GM18517 (cell line): Measurements from ENCODE around the gene ERVK3-1.
"Not testable (repeated sequence)": the region's sequence is repeated elsewhere in the genome, so short reads cannot be mapped to it uniquely, and the experiment has no call there.

Experiments
- ATAC-seq: cut with Tn5 transposase; IDR thresholded peaks from one replicate; pipeline ENCODE4 v1.9.1; 2021; ENCODE audit warnings: mild to moderate bottlenecking, moderate library complexity; ENCODE audit not compliant: unreplicated experiment

ERVK3-1 gene

DNA sequence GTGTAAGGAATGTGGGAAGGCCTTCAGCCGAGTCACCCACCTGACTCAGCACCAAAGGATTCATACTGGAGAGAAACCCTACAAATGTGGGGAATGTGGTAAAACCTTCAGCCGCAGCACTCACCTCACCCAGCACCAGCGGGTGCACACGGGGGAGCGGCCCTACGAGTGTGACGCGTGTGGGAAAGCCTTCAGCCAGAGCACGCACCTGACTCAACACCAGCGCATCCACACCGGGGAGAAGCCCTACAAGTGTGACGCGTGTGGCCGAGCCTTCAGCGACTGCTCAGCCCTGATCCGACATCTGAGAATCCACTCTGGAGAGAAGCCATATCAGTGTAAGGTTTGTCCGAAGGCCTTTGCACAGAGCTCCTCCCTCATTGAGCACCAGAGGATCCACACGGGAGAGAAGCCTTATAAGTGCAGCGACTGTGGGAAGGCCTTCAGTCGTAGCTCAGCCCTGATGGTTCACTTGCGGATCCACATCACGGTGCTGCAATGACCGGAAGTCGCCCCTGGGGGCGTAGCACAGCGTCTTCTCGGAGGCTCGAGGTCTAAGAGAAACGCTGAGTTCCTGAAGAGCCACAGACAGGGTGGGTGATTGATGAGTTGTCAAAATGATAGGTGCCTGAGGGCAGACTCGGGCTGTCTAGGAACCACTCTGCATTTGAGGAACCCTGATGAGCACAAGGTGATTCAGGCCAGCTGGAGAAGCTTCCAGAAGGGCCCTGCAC lies 33.8 kb downstream of the ERVK3-1 start:
- ATAC-seq = no peak

DNA sequence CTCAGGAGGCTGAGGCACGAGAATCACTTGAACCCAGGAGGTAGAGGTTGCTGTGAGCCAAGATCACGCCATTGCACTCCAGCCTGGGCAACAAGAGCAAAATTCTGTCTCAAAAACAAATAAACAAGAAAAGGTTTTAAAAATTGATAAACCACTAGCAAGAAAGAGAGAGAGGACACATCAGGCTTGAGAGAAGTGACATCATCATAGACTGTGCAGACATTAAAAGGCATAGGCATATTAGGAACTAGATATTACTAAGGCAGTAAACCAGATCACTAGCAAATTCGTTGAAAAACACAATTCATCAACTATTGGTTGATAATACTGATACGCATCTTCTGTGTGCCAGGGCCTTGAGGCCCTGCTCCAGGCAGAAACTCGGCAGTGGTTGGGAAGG lies 40.4 kb downstream of the ERVK3-1 start:
- ATAC-seq = no peak

DNA sequence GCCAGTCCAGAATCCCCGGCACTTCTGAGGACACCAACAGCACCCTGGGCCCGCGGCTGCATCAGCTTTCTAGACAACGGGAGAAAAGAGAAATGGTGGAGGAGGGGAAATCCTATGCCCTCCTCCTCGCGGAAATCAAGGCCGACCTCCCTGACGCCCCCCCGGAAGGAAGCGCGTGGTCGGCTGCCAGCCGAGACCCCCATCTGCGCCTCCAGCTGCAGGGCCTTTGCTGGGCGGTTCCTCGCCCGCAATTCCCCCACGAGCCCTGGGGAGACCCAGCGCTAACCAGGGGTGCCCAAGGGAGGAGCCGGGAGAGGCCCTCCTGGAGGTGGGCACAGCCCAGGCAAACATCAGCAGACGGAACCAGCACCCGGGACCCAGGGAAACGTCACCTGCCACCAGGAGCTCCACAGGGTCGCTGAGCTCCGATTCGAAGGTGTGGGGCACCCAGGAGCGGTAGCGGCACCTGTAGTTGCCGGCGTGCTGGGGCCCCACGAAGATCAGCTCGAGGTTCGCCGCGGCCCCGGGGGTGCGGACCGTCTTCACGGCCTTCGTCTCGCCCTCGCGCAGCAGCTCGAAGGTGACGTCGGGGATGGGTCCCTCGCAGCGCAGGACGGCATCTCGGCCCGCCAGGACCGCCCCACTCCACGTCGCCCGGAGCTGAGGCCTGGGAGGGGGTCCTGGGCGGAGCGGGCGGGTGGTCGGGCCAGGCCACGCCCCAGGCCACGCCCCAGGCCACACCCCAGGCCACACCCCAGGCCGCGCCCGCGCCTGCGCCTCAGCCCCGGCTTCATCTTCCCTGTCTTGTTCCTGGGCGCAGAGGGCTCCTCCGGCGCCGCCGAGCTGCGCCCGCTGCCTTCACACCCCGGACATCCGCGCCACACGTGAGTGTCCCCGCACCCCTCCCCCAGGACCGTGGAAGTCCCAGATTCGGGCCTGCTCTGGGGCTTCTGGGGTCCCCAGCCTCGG lies 42.1 kb downstream of the ERVK3-1 start:
- peak; percentile 81 for ATAC-seq

DNA sequence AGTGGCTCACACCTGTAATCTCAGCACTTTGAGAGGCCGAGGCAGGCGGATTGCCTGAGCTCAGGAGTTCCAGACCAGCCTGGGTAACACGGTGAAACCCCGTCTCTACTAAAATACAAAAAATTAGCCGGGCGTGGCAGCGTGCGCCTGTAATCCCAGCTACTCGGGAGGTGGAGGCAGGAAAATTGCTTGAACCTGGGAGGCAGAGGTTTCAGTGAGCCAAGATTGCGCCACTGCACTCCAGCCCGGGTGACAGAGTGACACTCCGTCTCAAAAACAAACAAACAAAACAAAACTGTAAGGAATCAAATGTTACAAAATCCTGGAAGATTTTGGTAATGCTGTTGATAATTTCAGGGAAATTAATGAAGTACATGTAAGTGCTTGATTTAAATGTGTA lies 42.9 kb downstream of the ERVK3-1 start:
- ATAC-seq = not testable (repeated sequence)

DNA sequence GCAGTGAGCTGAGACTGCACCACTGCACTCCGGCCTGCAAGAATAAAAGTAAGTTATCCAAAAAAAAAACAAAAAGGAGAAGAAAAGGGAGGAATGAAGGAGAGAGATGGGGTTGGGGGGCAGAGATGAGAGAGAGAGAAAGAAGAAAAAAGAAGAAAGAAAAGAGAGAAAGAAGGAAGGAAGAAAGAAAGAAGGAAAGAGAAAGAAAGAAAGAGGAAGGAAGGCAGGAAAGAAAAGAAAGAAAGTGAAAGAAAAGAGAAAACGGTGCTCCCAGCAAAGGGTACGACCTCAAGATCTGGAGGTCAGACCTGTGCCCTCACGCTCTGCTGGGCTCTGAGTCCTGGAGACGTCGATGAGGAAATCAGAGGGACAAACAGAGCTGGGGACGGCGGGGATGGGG lies 44.4 kb downstream of the ERVK3-1 start:
- no peak for ATAC-seq

DNA sequence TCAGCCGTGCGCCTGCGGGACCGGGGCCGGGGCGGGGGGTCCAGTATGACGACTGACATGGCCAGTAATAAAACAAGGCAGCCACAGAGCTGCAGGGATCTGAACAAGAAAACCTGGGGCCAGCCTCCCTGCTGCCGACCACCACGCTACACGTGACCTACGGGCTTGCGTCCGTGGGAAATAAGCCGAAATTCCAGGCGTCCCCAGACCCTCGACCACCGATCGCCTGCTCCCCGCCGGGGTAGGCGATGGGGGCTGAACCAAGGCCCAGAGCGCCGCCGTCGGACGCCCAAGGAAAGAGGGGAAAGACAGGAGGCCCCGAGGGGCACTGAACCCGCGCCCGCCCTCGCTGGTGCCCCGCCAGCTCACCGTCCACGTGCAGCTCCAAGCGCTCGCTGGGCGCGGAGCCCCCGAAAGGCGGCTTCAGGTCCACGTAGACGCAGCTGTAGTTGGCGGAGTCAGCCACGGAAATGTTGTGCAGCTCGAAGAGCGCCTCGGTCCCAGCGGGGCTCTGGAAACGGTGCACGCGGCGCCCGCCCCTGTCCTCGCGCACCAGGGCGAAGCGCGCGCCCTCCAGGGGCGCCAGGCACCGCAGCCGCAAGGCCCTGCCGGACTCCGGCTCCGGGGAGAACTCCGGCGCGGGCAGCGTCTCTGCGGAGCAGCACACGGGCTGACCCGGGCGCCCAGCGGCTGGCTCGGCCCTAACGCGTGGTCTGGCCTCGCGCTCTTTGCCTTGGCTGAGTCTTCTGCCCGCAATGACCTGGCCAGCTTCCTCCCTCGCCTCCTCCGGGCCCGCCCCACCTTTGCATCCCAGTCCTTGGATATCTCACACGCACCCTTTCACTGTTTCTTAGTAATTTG lies 45.1 kb downstream of the ERVK3-1 start:
- no peak for ATAC-seq

DNA sequence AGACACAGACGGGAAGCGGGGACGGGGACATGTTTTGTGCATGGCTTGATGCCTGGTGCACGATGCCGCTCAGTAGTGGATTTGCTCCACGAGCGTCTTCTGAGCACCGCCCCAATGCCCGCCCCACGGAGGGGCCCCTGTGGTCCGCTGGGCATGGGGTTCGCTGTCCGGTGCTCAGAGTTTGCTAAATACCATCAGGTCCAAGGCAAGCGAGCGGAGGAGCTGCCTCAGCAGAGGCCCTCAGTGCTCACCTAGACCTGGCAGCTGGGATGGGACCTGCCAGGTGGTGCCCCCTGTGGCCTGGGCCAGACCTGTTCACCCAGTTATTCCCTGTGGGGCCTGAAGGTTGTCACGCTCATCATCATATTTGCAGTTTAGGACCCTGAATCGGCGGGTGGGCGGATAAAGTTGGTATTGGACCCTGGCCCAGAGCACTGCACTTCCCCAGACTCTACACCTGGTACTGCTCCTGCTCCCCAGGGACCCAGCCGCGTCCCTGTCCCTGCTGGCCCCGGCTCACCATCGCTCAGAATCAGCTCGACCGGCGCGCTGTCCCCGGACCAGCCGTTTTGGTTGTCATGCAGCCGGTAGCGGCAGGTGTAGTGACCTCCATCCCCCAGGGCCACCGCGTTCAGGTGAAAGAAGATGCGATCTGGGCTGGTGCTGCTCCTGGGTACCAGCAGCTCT lies 45.8 kb downstream of the ERVK3-1 start:
- ATAC-seq = no peak

DNA sequence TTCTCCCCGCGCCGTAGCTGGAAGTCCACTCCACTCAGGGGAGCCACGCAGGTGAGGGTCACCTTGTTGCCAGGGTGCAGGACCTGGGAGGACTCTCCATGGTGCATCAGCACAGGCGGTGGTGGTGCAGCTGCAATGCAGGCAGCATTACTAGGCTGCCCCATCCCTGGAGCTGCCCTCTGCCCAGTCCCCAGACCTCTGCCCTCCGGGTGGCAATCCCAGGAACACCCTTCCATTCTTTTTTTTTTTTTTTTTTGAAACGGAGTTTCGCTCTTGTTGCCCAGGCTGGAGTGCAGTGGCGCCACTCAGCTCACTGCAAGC lies 46.3 kb downstream of the ERVK3-1 start:
- ATAC-seq = no peak

DNA sequence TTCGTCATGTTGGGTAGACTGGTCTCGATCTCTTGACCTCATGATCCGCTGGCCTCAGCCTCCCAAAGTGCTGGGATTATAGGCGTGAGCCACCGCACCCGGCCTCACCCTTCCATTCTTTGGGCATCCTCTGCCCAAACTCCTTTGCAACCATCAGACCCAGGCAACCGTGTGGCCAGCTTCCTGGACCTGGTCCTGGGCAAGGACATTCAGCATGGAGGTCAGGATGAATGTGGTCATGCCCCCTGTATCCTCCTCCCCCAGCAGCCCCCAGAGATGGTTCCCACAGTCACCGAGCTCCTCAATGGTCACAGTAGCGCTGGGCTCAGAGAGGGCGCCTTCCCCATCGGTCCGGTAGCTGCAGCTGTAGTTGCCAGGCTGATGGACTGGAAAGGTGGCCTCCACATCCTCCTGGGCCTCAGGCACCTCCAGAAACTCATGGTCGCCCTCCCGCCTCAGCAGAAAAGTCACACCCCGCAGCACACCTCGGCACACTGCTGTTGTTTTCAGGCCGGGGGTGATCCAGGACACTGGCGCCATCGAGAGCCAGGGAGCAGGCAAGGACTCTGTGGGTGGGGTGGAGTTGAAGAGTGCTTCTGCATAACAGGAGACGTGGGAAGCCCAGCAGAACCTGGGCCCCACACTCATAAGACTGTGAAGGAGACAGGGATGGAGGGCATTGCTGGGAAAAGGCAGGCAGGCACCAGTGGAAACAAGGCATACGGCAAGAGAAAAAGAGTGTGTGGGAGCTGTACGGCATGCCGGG lies 47.0 kb downstream of the ERVK3-1 start:
- ATAC-seq = no peak

DNA sequence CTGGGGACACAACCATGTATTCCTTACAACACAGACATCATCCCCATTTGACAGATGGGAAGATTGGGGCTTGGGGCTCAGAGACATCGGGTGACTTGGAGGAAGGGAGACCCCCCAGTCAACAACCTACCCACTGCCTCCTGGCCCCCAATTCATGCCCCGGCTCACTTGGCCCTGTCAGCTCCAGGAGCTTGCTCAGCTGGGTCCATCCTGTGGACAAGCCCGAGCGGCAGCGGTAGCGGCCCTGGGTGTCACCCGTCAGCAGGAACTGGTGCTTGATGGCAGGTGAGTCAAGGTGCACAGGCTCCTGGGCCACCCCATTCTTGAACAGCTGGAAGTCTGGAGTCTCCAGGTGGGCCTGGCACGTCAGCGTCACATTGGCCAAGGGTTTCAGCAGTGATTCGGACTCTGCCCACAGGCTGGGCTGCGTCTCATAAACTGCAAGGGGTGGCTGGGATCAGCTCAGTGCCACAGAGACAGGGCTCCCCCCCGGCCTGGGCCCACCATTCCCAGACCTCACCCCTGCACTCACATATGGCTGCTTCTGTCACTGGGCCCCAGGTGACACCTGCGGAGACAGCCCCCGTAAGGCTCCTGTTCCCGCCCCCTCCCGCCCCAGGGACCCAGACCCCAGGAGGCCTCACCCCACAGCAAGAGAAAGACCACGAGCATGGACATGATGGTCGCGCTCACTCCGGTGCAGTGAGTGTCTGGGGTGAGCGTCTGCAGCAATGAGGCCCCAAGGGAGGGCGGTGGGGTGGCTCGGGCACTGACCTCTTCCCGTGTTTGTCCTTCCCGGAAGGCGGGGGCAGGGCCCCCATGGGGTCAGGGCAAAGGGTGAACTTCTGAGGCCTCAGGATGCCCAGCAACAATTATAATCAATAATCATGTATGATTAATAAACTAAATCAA lies 47.8 kb downstream of the ERVK3-1 start, which contains the start of gene A1BG:
Gene A1BG (minus strand): TSS at position 733 of the 912 bp plus-strand sequence. CDS start 55 bp downstream, at position 678.
- no peak for ATAC-seq

DNA sequence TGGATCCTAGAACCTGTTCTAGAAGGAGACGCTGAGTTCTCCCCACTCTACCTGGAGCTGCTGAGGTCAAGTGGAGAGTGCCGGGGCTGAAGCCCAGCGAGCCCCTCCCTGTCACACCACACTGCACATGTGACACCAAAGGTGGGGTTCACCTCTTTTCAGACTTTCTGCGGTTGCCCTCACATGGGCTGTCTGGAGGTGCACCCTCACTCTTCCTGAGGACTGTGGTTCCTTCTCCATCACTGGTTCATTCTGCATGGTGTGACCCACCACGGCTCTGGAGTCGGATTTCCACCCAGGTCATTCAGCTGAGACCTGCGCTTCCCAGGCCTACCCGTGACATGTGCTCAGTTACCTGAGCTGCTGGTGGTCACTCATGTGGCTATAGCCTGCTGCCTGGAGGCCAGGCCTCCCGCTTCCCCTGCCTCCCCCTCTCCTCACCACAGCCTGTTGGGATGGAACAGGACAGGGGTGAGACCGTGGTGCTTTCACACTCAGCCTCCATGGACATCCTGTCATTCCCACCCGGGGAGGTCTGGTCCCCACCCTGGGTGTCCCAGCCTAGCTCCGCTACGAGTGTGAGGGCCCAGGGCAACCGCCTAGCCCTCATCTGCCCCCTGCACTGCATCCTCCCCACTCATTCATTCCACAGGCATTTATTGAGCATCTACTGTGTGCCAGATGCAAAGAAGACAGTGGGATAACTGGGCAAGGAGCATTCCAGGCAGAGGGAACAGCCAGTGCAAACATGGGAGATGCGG lies 48.7 kb downstream of the ERVK3-1 start:
- no peak for ATAC-seq

DNA sequence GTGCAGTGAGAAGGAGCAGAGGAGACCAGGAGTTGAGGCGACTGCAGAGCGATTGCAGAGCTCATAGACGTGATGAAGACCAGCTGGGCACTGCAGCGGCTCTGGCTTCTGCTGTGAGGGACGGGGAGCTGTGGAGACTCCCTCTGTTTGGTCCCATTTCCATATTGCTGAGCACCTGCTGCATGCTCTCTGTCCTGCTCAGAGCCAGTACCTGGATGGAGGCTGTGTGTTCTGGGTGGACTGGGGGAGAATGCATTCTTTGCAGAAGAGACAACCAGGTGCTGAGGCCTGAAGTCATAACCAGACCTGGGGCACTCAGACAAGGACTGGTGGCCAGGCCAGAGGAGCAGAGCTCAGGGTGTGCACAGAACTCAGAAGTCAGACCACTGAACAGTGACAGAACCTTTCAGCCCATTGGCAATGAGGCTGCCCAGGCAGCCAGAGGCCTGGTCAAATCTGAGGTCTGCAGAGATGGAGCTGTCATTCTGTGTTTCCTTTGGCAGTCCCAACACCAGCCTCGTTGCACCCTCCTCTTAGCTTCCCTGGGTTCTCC lies 49.4 kb downstream of the ERVK3-1 start:
- no peak for ATAC-seq

DNA sequence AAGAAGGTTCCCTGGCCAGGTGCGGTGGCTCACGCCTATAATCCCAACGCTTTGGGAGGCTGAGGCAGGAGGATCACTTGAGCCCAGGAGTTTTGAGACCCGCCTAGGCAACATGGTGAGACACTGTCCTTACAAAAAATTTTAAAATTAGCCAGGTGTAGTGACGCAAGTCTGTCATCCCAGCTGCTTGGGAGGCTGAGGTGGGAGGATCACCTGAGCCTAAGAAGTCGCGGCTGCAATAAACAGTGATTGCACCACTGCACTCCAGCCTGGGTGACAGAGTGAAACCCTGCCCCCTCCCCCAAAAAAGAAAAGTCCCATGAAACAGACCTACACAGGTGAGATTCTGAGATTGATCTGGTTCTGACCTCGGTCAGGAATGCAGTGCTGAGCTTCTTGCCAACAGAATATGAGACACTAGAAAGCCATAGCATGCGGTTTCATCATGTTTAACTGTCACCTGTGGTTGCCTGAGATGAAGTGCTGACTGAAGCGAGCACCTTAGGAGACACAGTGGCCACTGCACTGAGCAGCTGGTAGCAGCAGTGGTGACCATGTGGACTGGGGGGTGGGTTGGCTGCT lies 50.1 kb downstream of the ERVK3-1 start:
- ATAC-seq = no peak

DNA sequence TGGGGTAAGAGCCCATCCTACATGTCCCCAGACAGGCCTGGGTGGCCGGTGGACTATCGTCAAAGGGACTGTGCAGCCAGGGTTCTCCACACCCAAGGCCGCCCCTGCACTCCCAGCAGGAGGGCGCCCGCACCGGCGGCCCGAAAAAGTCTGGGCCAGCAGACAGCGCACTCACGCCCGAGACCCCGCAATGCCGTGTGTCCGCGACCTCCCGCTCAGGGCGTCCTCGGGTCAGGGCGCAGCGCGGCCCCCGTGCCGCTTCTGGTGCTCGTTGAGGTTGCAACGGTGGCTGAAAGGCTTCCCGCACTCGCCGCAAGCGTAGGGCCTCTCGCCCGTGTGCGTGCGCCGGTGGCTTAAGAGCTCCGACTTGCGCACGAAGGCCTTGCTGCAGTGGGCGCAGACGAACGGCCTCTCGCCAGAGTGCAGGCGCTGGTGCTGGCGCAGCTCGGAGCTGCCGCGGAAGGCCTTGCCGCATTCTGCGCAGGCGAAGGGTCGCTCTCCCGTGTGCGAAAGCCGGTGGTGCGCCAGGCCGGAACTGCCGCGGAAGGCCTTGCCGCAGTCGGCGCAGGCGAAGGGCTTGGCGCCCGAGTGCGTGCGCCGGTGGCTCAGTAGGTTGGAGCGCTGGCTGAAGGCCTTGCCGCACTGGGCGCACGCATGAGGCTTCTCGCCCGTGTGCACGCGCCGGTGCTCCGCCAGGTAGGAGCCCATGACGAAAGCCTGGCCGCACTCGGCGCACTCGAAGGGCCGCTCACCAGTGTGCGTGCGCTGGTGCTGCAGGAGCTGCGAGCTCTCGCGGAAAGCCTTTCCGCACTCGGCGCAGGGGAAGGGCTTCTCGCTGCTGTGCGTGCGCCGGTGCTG lies 51.0 kb downstream of the ERVK3-1 start:
- no peak for ATAC-seq

DNA sequence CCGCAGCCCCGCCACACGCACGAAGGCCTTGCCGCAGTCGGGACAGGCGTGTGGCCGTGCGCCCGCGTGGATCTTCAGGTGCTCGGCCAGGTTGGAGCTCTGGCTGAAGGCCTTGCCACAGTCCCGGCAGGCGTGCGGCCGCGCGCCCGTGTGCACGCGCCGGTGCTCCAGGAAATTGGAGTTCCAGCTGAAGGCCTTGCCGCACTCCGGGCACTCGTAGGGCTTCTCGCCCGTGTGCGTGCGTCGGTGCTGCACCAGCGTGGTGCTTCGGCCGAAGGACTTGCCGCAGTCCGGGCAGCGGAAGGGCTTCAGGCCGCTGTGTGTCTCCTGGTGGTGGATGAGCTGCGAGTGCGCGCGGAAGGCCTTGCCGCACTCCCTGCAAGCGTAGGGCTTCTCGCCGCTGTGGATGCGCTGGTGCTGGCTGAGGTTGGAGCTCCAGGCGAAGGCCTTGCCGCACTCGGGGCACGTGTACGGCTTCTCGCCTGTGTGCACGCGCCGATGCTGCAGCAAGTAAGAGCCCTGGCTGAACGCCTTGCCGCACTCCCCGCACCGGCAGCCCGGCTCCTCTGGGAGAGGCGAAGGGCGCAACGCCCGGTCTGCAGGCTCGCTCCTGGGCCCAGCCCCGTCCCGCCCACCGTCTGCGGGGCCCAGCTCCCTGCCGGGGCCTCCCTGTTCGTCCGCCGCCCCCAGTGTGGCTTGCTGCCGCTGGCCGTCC lies 51.7 kb downstream of the ERVK3-1 start:
- ATAC-seq = no peak
